ENCODE data around the gene ZNF362. TPM values are rescaled to one million over a fixed set of nuclear protein-coding genes. Genes with fewer than 3 reads are reported as not detected.

ZNF362 gene
- polyA plus RNA-seq, 1 of the 3 experiments (the other 2 are of a cell fraction) = 17.1 TPM

GRCh38 chr1:33312413-33312749, 56.1 kb downstream of the ZNF362 start:
- WGBS (ENCODE audit: low lambda C conversion rate) = 50% methylated on average over 1 of the region's 5 CpGs
- DNase-seq = no peak
- no peak for TF ChIP-seq PBX3 (IDR thresholded peaks at IDR 0.05)
- TF ChIP-seq TAF1 (IDR thresholded peaks at IDR 0.05; ENCODE audit: borderline replicate concordance, low read depth, low read length) = no peak
- no peak for TF ChIP-seq GATA2 (CRISPR knock-in tag; IDR thresholded peaks at IDR 0.05)
- TF ChIP-seq RFX5 (IDR thresholded peaks at IDR 0.05; ENCODE audit: low read length) = no peak
- TF ChIP-seq REST (IDR thresholded peaks at IDR 0.05; ENCODE audit: low read depth, low read length) = no peak
- no peak for TF ChIP-seq YY1 (IDR thresholded peaks at IDR 0.05; ENCODE audit: low read depth)
- TF ChIP-seq FOXJ3 (CRISPR knock-in tag; IDR thresholded peaks at IDR 0.05) = no peak
- TF ChIP-seq, protein P1, sequence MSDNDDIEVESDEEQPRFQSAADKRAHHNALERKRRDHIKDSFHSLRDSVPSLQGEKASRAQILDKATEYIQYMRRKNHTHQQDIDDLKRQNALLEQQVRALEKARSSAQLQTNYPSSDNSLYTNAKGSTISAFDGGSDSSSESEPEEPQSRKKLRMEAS (IDR thresholded peaks at IDR 0.05; ENCODE audit: low read depth) = no peak
- TF ChIP-seq TCF12 (IDR thresholded peaks at IDR 0.05) = no peak
- TF ChIP-seq SMC3 (IDR thresholded peaks at IDR 0.05; ENCODE audit: low read depth, low read length) = no peak
- TF ChIP-seq RXRA (IDR thresholded peaks at IDR 0.05; ENCODE audit: borderline replicate concordance, low read depth) = no peak
- TF ChIP-seq TEAD4 (IDR thresholded peaks at IDR 0.05; ENCODE audit: borderline replicate concordance, insufficient read depth) = no peak
- no peak overlapping the region for H3K9ac ChIP-seq
- ChIA-PET CTCF (interaction anchor here (2.0 to 2.4 kb wide), 2 partner anchors 16 to 27 kb away, joined by 4 to 16 read pairs; no protein-coding TSS in a partner anchor), POLR2A (interaction anchor here (0.9 kb wide), 1 partner anchor 9 kb away, joined by 3 read pairs; the partner anchor contains the start of gene A3GALT2)
- no peaks in the 10 kb centered on the region for H3F3A ChIP-seq (replicated peaks; ENCODE audit: insufficient read depth)
- H3K4me1 ChIP-seq (ENCODE audit: control insufficient read depth in 1 of 2, insufficient read depth in 2 of 2, low read depth in 1 of 2, low read length in 1 of 2) = no peaks in the 10 kb centered on the region
- H3K27me3 ChIP-seq (ENCODE audit: insufficient read depth) = no peaks in the 10 kb centered on the region
- no peak overlapping the region for H3K4me3 ChIP-seq (ENCODE audit: low read depth in 2 of 2, low read length in 1 of 2)
- no peaks in the 10 kb centered on the region for H3K9me3 ChIP-seq
- no peak overlapping the region for H3K27ac ChIP-seq (ENCODE audit: low read depth in 2 of 2, low read length in 1 of 2)
- H3K9me2 ChIP-seq = no peaks in the 10 kb centered on the region
- H3K36me3 ChIP-seq (replicated peaks in 1 of 2; ENCODE audit: control insufficient read depth in 1 of 2, insufficient read depth in 2 of 2, low read length in 1 of 2) = no peaks in the 10 kb centered on the region
- H3K79me2 ChIP-seq (ENCODE audit: insufficient read depth) = no peaks in the 10 kb centered on the region
- no peak overlapping the region for H3K4me2 ChIP-seq
- H4K20me1 ChIP-seq (ENCODE audit: insufficient read depth) = no peaks in the 10 kb centered on the region
- no peak overlapping the region for H2AFZ ChIP-seq (ENCODE audit: low read depth)

DNA sequence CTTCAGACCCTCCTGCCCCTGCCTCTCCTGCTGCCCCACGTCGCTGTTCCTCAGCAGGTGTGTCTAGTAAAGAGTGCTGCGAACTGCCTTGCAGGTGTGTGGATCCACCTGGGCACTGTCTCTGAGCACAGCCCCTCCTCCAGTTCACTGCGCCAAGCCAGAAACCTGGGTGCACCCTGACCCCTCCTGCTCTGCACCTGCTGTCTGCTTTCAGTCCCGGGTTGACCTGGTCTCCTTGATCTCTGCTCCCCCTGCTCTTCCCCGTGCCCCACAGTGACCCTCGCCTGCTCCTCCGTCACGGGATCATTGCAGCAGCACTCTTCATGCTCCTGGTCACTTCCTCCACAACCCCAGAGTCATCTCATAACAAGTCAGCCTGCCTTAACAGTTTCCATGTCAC, 58.1 kb downstream of the ZNF362 start:
- Histone ChIP-seq H3K9me2 (no peaks in the 10 kb centered on the region), H3K27ac (ENCODE audit: low read depth in 2 of 2, low read length in 1 of 2) (no peak overlapping the region), H3K27me3 (ENCODE audit: insufficient read depth) (no peaks in the 10 kb centered on the region), H3K4me1 (ENCODE audit: control insufficient read depth in 1 of 2, insufficient read depth in 2 of 2, low read depth in 1 of 2, low read length in 1 of 2) (0 out of 4 replicates have a peak, but pooled peaks cover 0 to 4% of the 10 kb centered on the region in 2 experiments), H3K9ac (no peak overlapping the region), H3K9me3 (no peaks in the 10 kb centered on the region), H3K79me2 (ENCODE audit: insufficient read depth) (no peaks in the 10 kb centered on the region), H2AFZ (ENCODE audit: low read depth) (no peak overlapping the region), H3K4me3 (ENCODE audit: low read depth in 2 of 2, low read length in 1 of 2) (no peak overlapping the region), H4K20me1 (ENCODE audit: insufficient read depth) (no peaks in the 10 kb centered on the region), H3K4me2 (no peak overlapping the region), H3K36me3 (replicated peaks in 1 of 2; ENCODE audit: control insufficient read depth in 1 of 2, insufficient read depth in 2 of 2, low read length in 1 of 2) (no peaks in the 10 kb centered on the region), H3F3A (replicated peaks; ENCODE audit: insufficient read depth) (no peaks in the 10 kb centered on the region)
- POLR2A ChIA-PET = no interaction called here
- no peak for DNase-seq
- WGBS (ENCODE audit: low lambda C conversion rate) = 81% methylated on average over 9 of the region's 9 CpGs
- CTCF ChIA-PET = interaction anchor here (2.0 to 2.4 kb wide), 2 partner anchors 18 to 25 kb away, joined by 4 to 16 read pairs; no protein-coding TSS in a partner anchor
- TF ChIP-seq RCOR1 (IDR thresholded peaks at IDR 0.05; ENCODE audit: low read length) (no peak), POLR2AphosphoS5 (IDR thresholded peaks at IDR 0.05; ENCODE audit: low read depth, low read length) (no peak), CTCF (IDR thresholded peaks at IDR 0.05) (no peak), REST (IDR thresholded peaks at IDR 0.05; ENCODE audit: low read depth, low read length) (no peak), TAF1 (IDR thresholded peaks at IDR 0.05; ENCODE audit: borderline replicate concordance, low read depth, low read length) (no peak), RFX5 (IDR thresholded peaks at IDR 0.05; ENCODE audit: low read length) (no peak), YY1 (IDR thresholded peaks at IDR 0.05; ENCODE audit: low read depth) (no peak), GATA2 (CRISPR knock-in tag; IDR thresholded peaks at IDR 0.05) (no peak), FOXJ3 (CRISPR knock-in tag; IDR thresholded peaks at IDR 0.05) (no peak), SIN3A (IDR thresholded peaks at IDR 0.05; ENCODE audit: borderline replicate concordance, low read depth, low read length) (no peak), FOXM1 (IDR thresholded peaks at IDR 0.05; ENCODE audit: low read depth) (no peak)

All from SK-N-SH (cell line).